ENCODE results near the gene FSD2.
"Not testable (repeated sequence)": the region's sequence is repeated elsewhere in the genome, so short reads cannot be mapped to it uniquely, and the experiment has no call there.

FSD2 gene

GRCh38 chr15:82830427-82831173, 24.7 kb upstream of the FSD2 start:
- no peak for DNase-seq

GRCh38 chr15:82829234-82829633, 23.4 kb upstream of the FSD2 start:
- no peak for DNase-seq

GRCh38 chr15:82828075-82828474, 22.2 kb upstream of the FSD2 start:
- DNase-seq: no peak

GRCh38 chr15:82823049-82823448, 17.2 kb upstream of the FSD2 start:
- DNase-seq: no peak

- not testable (repeated sequence) for DNase-seq
Measured at GRCh38 chr15:82821851-82822250, 16.0 kb upstream of the FSD2 start.

- DNase-seq: not testable (repeated sequence)
Measured at GRCh38 chr15:82821396-82821795, 15.5 kb upstream of the FSD2 start.

GRCh38 chr15:82820128-82820527, 14.3 kb upstream of the FSD2 start:
- no peak for DNase-seq

- DNase-seq: no peak
Measured at GRCh38 chr15:82812994-82813393, 7.1 kb upstream of the FSD2 start.

- peak; percentile 29 to 46 for DNase-seq
Measured at GRCh38 chr15:82810890-82811426, 5.1 kb upstream of the FSD2 start.

GRCh38 chr15:82810061-82810889, 4.4 kb upstream of the FSD2 start:
- DNase-seq: peak; percentile 15 to 18

GRCh38 chr15:82809308-82810060, 3.6 kb upstream of the FSD2 start, which contains the start of gene WHAMM:
Gene WHAMM, plus strand, starts transcription at chr15:82809628. Its CDS starts 99 bp downstream, at chr15:82809727.
- DNase-seq: peak; percentile 94

GRCh38 chr15:82808634-82809041, 2.8 kb upstream of the FSD2 start:
- no peak for DNase-seq

- no peak for DNase-seq
Measured at GRCh38 chr15:82807920-82808633, 2.2 kb upstream of the FSD2 start.

GRCh38 chr15:82804575-82804949, 1.3 kb downstream of the FSD2 start:
- DNase-seq: no peak

GRCh38 chr15:82803793-82804574, 1.9 kb downstream of the FSD2 start:
- no peak for DNase-seq

- DNase-seq: no peak
Measured at GRCh38 chr15:82802497-82802896, 3.4 kb downstream of the FSD2 start.

- no peak for DNase-seq
Measured at GRCh38 chr15:82799183-82799841, 6.6 kb downstream of the FSD2 start.

- DNase-seq: no peak
Measured at GRCh38 chr15:82798531-82799166, 7.2 kb downstream of the FSD2 start.

GRCh38 chr15:82798104-82798503, 7.8 kb downstream of the FSD2 start:
- no peak for DNase-seq

- DNase-seq: no peak
Measured at GRCh38 chr15:82793737-82794136, 12.1 kb downstream of the FSD2 start.
